ENCODE data around the gene SLC16A5.

DNA sequence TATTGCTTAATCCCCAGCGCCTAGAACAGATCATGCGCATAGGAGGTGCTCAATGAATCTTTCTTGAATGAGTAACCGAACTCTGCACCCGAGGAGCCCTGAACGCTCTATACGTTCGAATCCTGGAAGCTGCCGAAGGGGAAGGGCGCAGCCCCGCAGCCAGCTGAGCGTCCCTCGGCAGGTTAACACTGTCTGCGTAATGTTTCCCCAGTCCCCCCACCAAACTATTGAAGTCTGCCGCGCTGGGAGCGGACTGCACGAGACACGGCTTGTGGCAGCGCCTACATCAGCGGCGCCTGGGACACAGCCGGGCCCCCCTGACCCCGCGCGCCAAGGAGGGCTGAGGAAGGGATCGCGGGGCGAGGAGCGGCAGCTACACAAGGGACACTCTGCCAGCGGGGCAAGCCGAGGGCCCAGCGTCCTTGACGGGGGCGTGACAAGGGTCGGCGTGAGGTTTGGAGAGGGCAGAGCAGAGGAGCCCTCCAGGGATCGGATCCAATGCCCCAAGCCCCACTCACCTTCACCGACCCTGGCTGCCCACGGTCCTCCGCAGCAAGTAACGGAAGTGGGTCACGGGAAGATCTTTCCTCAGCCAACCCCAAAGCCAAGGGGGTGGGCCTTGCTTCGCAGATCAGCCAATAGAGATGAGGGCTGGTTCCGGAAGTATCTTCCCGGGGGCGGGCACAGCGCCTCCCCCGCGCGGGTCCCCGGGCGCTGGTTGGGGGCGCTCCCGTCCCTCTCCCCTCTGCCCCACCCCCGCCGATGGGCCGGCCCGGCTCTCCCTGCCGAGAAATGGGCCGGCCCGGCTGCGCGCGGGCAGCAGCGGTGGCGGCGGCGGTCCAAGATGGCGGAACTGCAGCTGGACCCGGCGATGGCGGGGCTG lies 41.1 kb upstream of the SLC16A5 start, which contains the start of the genes ATP5PD and KCTD2:
- TF ChIP-seq, protein P1, sequence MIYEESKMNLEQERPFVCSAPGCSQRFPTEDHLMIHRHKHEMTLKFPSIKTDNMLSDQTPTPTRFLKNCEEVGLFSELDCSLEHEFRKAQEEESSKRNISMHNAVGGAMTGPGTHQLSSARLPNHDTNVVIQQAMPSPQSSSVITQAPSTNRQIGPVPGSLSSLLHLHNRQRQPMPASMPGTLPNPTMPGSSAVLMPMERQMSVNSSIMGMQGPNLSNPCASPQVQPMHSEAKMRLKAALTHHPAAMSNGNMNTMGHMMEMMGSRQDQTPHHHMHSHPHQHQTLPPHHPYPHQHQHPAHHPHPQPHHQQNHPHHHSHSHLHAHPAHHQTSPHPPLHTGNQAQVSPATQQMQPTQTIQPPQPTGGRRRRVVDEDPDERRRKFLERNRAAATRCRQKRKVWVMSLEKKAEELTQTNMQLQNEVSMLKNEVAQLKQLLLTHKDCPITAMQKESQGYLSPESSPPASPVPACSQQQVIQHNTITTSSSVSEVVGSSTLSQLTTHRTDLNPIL (CRISPR knock-in tag; IDR thresholded peaks at IDR 0.05; ENCODE audit: low read depth): no peak
- TF ChIP-seq RARB (CRISPR knock-in tag; IDR thresholded peaks at IDR 0.05) (no peak), ZFP3 (CRISPR knock-in tag; IDR thresholded peaks at IDR 0.05) (0 out of 2 replicates have a peak, but pooled peaks have one; percentile 39), ZC3H10 (CRISPR knock-in tag; IDR thresholded peaks at IDR 0.05) (no peak), ZNF70 (CRISPR knock-in tag; IDR thresholded peaks at IDR 0.05) (0 out of 2 replicates have a peak, but pooled peaks have one; percentile 36), ARNTL (CRISPR knock-in tag; IDR thresholded peaks at IDR 0.05; ENCODE audit: borderline replicate concordance, low read depth) (no peak), PPARA (CRISPR knock-in tag; IDR thresholded peaks at IDR 0.05; ENCODE audit: borderline replicate concordance) (no peak), GLIS3 (CRISPR knock-in tag; IDR thresholded peaks at IDR 0.05) (no peak), ZNF565 (CRISPR knock-in tag; conservative IDR thresholded peaks at IDR 0.05; ENCODE audit: low read depth) (no peak), ZNF8 (CRISPR knock-in tag; IDR thresholded peaks at IDR 0.05) (no peak)
- TF ChIP-seq, protein P2, sequence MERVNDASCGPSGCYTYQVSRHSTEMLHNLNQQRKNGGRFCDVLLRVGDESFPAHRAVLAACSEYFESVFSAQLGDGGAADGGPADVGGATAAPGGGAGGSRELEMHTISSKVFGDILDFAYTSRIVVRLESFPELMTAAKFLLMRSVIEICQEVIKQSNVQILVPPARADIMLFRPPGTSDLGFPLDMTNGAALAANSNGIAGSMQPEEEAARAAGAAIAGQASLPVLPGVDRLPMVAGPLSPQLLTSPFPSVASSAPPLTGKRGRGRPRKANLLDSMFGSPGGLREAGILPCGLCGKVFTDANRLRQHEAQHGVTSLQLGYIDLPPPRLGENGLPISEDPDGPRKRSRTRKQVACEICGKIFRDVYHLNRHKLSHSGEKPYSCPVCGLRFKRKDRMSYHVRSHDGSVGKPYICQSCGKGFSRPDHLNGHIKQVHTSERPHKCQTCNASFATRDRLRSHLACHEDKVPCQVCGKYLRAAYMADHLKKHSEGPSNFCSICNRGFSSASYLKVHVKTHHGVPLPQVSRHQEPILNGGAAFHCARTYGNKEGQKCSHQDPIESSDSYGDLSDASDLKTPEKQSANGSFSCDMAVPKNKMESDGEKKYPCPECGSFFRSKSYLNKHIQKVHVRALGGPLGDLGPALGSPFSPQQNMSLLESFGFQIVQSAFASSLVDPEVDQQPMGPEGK (CRISPR knock-in tag; IDR thresholded peaks at IDR 0.05; ENCODE audit: borderline replicate concordance): peak; percentile 98
- TF ChIP-seq, protein P3, sequence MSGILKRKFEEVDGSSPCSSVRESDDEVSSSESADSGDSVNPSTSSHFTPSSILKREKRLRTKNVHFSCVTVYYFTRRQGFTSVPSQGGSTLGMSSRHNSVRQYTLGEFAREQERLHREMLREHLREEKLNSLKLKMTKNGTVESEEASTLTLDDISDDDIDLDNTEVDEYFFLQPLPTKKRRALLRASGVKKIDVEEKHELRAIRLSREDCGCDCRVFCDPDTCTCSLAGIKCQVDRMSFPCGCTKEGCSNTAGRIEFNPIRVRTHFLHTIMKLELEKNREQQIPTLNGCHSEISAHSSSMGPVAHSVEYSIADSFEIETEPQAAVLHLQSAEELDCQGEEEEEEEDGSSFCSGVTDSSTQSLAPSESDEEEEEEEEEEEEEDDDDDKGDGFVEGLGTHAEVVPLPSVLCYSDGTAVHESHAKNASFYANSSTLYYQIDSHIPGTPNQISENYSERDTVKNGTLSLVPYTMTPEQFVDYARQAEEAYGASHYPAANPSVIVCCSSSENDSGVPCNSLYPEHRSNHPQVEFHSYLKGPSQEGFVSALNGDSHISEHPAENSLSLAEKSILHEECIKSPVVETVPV (CRISPR knock-in tag; IDR thresholded peaks at IDR 0.05): no peak

All from SK-N-SH treated with all-trans-retinoic acid at 6 μM for 48 hours (cell line).